Stimulated activated CD8-positive, alpha-beta memory T cell treated with anti-CD3 and anti-CD28 coated beads, Interleukin-7, amount 100 ng/mL, for 4 hours (primary cell): ENCODE measurements around the gene HINFP.

Source experiments
- DNase-seq, 2 donors: peaks; one replicate each; pipeline ENCODE4 v3.0.0-alpha.2; 2020; ENCODE audit warnings: low read depth in 2 of 2

HINFP gene

GRCh38 chr11:119121008-119121810, at the start of gene HINFP:
Gene HINFP, plus strand, starts transcription at chr11:119121580. Its CDS starts 5,365 bp downstream, at chr11:119126945.
- DNase-seq: peak; percentile 100

GRCh38 chr11:119077839-119078238, 43.5 kb upstream of the HINFP start:
- DNase-seq: no peak

GRCh38 chr11:119078675-119079420, 42.5 kb upstream of the HINFP start:
- DNase-seq: no peak

DNA sequence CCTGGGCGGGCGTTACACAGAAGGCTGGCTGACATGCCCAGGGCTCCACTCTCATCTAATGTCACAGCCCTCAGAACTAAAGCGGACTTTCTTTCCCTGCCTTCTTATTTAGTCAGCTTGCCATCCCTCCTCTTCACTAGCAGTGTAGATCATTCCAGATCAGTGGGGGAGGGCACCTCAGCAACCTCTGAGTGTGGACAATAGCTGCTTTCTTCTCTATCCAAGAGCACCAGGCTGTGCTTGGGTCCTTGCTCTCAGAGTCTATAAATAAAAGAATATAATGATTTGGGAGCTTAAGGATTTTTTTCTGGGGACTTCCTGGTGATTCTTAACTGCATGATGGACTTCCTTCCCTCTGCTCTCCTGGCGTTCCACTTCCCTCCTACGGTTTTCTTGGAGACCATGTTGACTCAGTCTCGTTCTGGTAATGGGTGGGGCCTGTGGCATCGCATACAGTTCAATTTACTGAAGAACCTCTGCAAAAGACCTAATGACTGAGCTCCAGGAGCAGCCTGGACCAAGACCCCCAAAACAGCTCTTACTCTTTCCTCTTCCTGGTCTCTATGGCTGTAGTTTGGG, 39.6 kb upstream of the HINFP start:
- DNase-seq: no peak

DNA sequence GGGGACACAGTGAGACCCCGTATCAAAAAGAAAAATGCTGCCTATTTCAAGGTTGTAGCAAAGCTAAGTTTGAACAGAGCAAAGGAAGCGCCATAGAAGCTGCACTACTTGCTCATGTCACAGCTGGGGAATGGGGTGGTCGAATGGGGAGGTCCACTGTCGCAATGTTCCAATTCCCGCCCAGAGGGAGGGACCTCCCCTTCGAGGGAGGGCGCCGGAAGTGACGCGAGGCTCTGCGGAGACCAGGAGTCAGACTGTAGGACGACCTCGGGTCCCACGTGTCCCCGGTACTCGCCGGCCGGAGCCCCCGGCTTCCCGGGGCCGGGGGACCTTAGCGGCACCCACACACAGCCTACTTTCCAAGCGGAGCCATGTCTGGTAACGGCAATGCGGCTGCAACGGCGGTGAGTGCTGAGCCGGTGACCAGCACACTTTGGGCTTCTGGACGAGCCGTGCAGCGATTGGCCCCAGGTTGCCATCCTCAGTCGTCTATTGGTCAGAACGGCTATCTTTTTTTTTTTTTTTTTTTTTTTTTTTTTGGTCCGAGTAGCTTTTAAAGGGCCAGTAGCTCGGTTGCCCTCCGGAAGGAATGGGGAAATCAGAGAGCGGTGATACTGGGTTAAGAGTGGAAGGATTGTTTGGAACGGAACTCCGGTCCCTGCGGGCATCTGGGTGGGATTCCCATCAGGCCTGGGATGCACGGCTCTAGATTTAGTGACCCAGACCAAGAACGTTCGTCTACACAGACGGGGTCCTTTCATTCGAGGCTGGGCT, 36.5 kb upstream of the HINFP start, which contains the start of gene HMBS:
TSS of gene HMBS (plus strand) at position 219 of the 774 bp plus-strand sequence. CDS start at position 372, 153 bp downstream.
- peak; percentile 88 to 89 for DNase-seq

- DNase-seq: peak in 1 of 2 donors; percentile 50
Measured at GRCh38 chr11:119085437-119085847, 35.9 kb upstream of the HINFP start.

GRCh38 chr11:119087123-119087522, 34.3 kb upstream of the HINFP start:
- DNase-seq: no peak

- no peak for DNase-seq
Measured at GRCh38 chr11:119087747-119088241, 33.6 kb upstream of the HINFP start.

DNA sequence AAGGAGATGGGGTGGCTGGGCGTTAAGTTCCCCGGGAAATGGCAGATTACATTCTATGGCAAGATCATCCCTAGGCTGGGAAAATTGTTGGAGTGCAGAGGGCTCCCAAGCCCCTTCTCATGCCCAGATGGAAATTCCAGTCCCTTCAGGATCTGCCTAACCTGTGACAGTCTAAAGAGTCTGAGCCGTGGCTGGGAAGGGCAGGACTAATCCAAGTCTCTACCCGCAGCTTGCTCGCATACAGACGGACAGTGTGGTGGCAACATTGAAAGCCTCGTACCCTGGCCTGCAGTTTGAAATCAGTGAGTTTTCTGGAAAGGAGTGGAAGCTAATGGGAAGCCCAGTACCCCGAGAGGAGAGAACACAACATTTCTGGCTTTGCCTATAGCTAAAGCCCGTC, 33.0 kb upstream of the HINFP start:
- no peak for DNase-seq

- DNase-seq: no peak
Measured at GRCh38 chr11:119089319-119089718, 32.1 kb upstream of the HINFP start.

DNA sequence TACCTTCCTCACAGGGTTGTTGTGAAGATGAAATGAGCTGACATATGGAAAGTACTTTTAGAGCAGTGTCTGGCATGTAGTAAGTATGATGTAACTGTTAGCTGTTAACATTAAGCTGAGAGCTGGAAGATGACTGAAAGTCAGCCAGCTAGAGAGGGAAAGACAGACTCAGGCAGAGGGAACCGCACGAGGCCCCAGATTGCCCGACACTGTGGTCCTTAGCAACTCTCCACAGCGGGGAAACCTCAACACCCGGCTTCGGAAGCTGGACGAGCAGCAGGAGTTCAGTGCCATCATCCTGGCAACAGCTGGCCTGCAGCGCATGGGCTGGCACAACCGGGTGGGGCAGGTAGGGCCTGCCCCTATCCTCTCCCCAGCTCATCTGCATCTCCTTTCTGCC, 30.2 kb upstream of the HINFP start:
- DNase-seq: no peak

- no peak for DNase-seq
Measured at GRCh38 chr11:119091966-119092879, 29.2 kb upstream of the HINFP start.

GRCh38 chr11:119092880-119093842, 28.2 kb upstream of the HINFP start:
- DNase-seq: no peak

DNA sequence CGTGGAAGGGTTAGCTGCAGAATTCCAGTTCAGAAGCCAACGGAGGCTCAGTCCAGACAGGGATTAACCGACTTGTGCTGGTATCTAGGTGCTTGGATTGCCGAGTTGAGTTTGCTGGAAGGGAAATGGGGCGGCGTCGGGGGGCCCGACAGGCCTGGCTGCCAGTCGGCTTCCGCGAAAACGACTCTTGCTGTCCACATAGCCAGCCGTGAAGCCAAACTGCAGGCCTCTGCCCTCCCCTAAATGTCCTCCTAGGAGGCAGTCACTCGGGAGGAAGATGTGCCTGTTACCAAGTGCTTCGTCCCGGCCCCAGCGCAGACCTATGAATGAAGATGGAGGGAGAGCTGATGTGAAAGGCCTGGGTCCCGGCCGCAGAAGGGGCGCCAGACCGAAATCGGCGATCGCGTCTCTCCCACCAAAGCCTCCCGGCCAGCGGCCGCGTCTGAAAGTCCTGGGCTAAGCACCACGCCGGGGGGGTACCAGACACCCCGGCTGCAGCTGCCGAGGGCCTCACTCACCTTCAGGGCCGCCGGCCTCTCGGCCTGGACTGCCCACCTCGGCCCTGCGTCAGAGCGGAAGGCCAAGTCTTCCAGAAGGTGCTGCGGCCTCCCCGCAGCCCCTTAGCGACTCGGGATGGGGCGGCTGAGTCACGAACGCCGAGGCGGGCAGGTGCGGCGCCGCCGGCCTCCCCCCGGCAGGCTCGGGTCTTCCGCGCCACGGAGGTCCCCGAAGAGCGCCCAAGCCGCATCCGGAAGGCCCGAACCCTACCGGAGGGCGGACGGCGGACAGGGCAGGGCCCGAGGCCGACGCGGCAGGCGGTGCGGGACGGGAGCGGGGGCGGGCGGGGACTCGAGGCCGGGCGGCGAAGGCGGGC, 27.2 kb upstream of the HINFP start:
- DNase-seq: peak in 1 of 2 donors; percentile 54

DNA sequence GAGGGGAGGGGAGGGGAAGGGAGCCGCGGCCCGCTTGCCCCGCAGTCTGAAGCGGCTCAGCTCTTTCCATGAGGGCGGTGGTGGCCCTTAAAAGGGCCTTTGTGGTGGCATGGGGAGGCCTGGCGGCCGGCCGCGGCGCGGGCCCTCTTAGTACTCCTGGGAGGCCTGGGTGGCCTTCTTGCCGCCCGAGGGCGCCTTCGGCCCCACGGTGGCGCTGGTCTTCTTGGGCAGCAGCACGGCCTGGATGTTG, 26.6 kb upstream of the HINFP start:
- no peak for DNase-seq

DNA sequence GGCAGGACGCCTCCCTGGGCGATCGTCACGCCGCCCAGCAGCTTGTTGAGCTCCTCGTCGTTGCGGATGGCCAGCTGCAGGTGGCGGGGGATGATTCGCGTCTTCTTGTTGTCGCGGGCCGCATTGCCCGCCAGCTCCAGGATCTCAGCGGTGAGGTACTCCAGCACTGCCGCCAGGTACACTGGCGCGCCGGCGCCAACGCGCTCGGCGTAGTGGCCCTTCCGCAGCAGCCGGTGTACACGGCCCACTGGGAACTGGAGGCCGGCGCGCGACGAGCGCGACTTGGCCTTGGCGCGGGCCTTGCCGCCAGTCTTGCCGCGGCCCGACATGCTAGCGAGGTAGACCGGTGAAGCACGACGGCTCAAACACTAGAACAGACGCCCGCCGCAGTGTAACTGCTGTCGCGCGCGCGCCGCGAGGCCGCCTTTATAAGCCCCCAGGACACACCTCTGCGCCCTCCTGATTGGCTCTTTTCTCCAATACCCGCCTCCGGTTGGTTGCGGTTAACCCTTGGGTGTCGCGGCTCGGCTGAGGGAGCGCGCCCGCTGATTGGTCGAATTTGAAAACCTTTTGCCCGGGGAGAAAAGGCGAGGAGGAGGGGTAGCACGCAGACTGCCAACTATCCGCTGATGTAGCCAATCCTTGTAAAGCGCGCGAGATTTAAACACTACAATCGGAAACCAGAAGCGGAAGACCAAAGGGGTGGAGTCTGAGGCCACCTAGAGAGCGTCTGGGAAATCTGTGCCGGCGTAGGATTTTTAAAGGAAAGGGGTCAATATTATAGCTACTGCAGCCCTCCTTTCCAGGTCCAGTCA, 26.1 kb upstream of the HINFP start:
- peak; percentile 98 to 99 for DNase-seq

DNA sequence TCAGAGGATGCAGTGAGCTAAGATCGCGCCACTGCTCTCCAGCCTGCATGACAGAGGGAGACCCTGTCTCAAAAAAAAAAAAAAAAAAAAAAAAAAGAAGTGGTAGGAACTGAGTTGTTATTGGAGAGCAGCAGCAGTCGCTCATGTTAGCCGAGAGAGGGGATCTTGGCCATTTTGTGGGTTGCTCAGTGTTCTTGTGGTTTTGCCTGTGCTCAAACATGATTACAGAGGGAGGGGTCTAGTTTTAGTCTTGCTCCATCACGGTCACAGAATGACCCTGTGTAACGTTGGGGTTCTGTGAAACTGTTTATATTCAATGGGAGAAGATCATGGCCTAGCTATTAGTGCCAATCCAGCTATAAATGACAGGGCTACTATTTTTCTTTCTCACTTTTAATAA, 21.7 kb upstream of the HINFP start:
- no peak for DNase-seq
